ENCODE measurements around the gene MACROH2A2. TPM values are rescaled to one million over a fixed set of nuclear protein-coding genes. Genes with fewer than 3 reads are reported as not detected.

MACROH2A2 gene
- total and polyA plus RNA-seq, 10 of the 15 experiments (the other 5 are each of a cell fraction or from before 2014, with no cell fraction given): 0.14 to 0.24 TPM; not detected in 8

GRCh38 chr10:70146489-70147258 is 94.0 kb downstream of the MACROH2A2 start, which contains the start of gene TYSND1:
TSS of gene TYSND1 (minus strand) at chr10:70146700. CDS start at chr10:70146586, 114 bp downstream.
- H3K27ac ChIP-seq (ENCODE audit: control insufficient read depth, insufficient read depth): peak within 1 kb of the TSS; percentile 85
- WGBS (ENCODE audit: insufficient coverage, insufficient replicate concordance, low lambda C conversion rate, missing lambda C conversion rate): 2% methylated on average over 39 of the region's 39 CpGs
- peak within 1 kb of the TSS; percentile 87 for H3K9ac ChIP-seq (ENCODE audit: control insufficient read depth, insufficient read depth, low read length)
- ChIA-PET CTCF (interaction anchor here (0.7 to 8.4 kb wide), 65 partner anchors 9 to 442 kb away, joined by 3 to 173 read pairs (median 5); partner anchors contain the start of genes AIFM2, EIF4EBP2 and SAR1A), RAD21 (ENCODE audit: unreplicated experiment) (interaction anchor here (0.6 to 3.3 kb wide), 46 partner anchors 9 to 829 kb away, joined by 3 to 46 read pairs (median 4); partner anchors contain the start of genes AIFM2, PPA1 and SAR1A), POLR2A (interaction anchor here (0.6 to 2.6 kb wide), 14 partner anchors 11 to 258 kb away, joined by 3 to 45 read pairs (median 8); partner anchors contain the start of genes EIF4EBP2, PPA1 and SAR1A), SMC1A (ENCODE audit: uncharacterized antibody, unreplicated experiment) (interaction anchor here (0.6 to 3.6 kb wide), 32 partner anchors 9 to 1986 kb away, joined by 3 to 42 read pairs (median 4); partner anchors contain the start of gene SAR1A)
- H4K20me1 ChIP-seq (ENCODE audit: control insufficient read depth, insufficient read depth): no peaks in the 10 kb centered on the region; the same call in none of the 2 replicates
- ATAC-seq (peak; percentile 92), DNase-seq (ENCODE audit: low read depth, low spot score) (peak; percentile 91), FAIRE-seq (peak; percentile 99)
- in situ Hi-C loops (cut with MboI) (no loop called here), intact Hi-C loops (cut with micrococcal nuclease; ENCODE audit: unreplicated experiment) (loop anchor here (1.0 kb wide), 1 partner anchor 62 kb away; no protein-coding TSS in a partner anchor)
- H2AFZ ChIP-seq (ENCODE audit: control insufficient read depth, low read depth, low read length): peak within 1 kb of the TSS; percentile 85
- peak within 1 kb of the TSS; percentile 88 for H3K4me3 ChIP-seq
- peaks cover 0 to 1% of the 10 kb centered on the region in 2 experiments; a peak in 3 of 4 replicates for H3K36me3 ChIP-seq (ENCODE audit: control insufficient read depth in 2 of 2, insufficient read depth in 2 of 2, low read length in 1 of 2)
- H3K27me3 ChIP-seq (replicated peaks in 1 of 2; ENCODE audit: control insufficient read depth in 2 of 2, insufficient read depth in 2 of 2, low read length in 1 of 2): no peaks in the 10 kb centered on the region
- peaks cover 3% of the 10 kb centered on the region; the same call in 1 of the 2 replicates for H3K4me1 ChIP-seq (ENCODE audit: control insufficient read depth, insufficient read depth, low read length)
- peaks cover 23% of the 10 kb centered on the region for H3K79me2 ChIP-seq (ENCODE audit: control insufficient read depth, insufficient read depth, low read length)
- no peaks in the 10 kb centered on the region for H3K9me3 ChIP-seq (replicated peaks; ENCODE audit: control insufficient read depth, insufficient read depth, low read length)
- peak within 1 kb of the TSS; percentile 84 for H3K4me2 ChIP-seq (ENCODE audit: control insufficient read depth, insufficient read depth)
- BruUV-seq (replicated peaks): TSS peak; percentile 62
- TF ChIP-seq SP1 (IDR thresholded peaks at IDR 0.05; ENCODE audit: low read depth, low read length): peak; percentile 87
- TF ChIP-seq MTA2 (IDR thresholded peaks at IDR 0.05; ENCODE audit: low read depth): peak; percentile 47; the same call in 1 of the 2 replicates
- peak; percentile 75; the same call in 1 of the 2 replicates for TF ChIP-seq PML (IDR thresholded peaks at IDR 0.05; ENCODE audit: low read length)
- no peak for TF ChIP-seq RELA (IDR thresholded peaks at IDR 0.05; ENCODE audit: borderline replicate concordance, partially characterized antibody)
- TF ChIP-seq SMAD5 (IDR thresholded peaks at IDR 0.05; ENCODE audit: low read depth): peak; percentile 44; the same call in 1 of the 2 replicates
- TF ChIP-seq, protein P1, sequence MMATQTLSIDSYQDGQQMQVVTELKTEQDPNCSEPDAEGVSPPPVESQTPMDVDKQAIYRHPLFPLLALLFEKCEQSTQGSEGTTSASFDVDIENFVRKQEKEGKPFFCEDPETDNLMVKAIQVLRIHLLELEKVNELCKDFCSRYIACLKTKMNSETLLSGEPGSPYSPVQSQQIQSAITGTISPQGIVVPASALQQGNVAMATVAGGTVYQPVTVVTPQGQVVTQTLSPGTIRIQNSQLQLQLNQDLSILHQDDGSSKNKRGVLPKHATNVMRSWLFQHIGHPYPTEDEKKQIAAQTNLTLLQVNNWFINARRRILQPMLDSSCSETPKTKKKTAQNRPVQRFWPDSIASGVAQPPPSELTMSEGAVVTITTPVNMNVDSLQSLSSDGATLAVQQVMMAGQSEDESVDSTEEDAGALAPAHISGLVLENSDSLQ (IDR thresholded peaks at IDR 0.05): peak; percentile 51; the same call in 1 of the 2 replicates
- TF ChIP-seq ZNF217 (IDR thresholded peaks at IDR 0.05): 0 out of 2 replicates have a peak, but pooled peaks have one; percentile 0
- 0 out of 2 replicates have a peak, but pooled peaks have one; percentile 49 for TF ChIP-seq YY1 (IDR thresholded peaks at IDR 0.05; ENCODE audit: low read depth, low read length)
- TF ChIP-seq CBX3 (IDR thresholded peaks at IDR 0.05; ENCODE audit: borderline replicate concordance, low read depth): no peak
- TF ChIP-seq SUPT20H (IDR thresholded peaks at IDR 0.05; ENCODE audit: borderline replicate concordance, control insufficient read depth, low read depth, low read length): no peak
- TF ChIP-seq NR2C1 (IDR thresholded peaks at IDR 0.05): peak; percentile 53; the same call in 1 of the 2 replicates
- TF ChIP-seq ZNF384 (IDR thresholded peaks at IDR 0.05; ENCODE audit: borderline replicate concordance, low read depth, low read length): peak; percentile 96
- TF ChIP-seq POLR2AphosphoS2 (IDR thresholded peaks at IDR 0.05; ENCODE audit: low read depth, low read length): peak; percentile 78; the same call in 1 of the 2 replicates
- TF ChIP-seq SRF (IDR thresholded peaks at IDR 0.05; ENCODE audit: low read depth in 2 of 2, low read length in 2 of 2): no peak
- no peak for TF ChIP-seq YBX1 (IDR thresholded peaks at IDR 0.05)
- TF ChIP-seq SMARCA5 (IDR thresholded peaks at IDR 0.05): peak; percentile 84
- TF ChIP-seq, protein P2, sequence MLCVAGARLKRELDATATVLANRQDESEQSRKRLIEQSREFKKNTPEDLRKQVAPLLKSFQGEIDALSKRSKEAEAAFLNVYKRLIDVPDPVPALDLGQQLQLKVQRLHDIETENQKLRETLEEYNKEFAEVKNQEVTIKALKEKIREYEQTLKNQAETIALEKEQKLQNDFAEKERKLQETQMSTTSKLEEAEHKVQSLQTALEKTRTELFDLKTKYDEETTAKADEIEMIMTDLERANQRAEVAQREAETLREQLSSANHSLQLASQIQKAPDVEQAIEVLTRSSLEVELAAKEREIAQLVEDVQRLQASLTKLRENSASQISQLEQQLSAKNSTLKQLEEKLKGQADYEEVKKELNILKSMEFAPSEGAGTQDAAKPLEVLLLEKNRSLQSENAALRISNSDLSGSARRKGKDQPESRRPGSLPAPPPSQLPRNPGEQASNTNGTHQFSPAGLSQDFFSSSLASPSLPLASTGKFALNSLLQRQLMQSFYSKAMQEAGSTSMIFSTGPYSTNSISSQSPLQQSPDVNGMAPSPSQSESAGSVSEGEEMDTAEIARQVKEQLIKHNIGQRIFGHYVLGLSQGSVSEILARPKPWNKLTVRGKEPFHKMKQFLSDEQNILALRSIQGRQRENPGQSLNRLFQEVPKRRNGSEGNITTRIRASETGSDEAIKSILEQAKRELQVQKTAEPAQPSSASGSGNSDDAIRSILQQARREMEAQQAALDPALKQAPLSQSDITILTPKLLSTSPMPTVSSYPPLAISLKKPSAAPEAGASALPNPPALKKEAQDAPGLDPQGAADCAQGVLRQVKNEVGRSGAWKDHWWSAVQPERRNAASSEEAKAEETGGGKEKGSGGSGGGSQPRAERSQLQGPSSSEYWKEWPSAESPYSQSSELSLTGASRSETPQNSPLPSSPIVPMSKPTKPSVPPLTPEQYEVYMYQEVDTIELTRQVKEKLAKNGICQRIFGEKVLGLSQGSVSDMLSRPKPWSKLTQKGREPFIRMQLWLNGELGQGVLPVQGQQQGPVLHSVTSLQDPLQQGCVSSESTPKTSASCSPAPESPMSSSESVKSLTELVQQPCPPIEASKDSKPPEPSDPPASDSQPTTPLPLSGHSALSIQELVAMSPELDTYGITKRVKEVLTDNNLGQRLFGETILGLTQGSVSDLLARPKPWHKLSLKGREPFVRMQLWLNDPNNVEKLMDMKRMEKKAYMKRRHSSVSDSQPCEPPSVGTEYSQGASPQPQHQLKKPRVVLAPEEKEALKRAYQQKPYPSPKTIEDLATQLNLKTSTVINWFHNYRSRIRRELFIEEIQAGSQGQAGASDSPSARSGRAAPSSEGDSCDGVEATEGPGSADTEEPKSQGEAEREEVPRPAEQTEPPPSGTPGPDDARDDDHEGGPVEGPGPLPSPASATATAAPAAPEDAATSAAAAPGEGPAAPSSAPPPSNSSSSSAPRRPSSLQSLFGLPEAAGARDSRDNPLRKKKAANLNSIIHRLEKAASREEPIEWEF (IDR thresholded peaks at IDR 0.05; ENCODE audit: insufficient replicate concordance, low read depth, low read length): peak; percentile 59
- TF ChIP-seq CREB1 (IDR thresholded peaks at IDR 0.05; ENCODE audit: low read depth): peak; percentile 88

All from GM12878 (cell line).